ENCODE data around the gene ZFP37. TPM values are rescaled to one million over a fixed set of nuclear protein-coding genes. Genes with fewer than 3 reads are reported as not detected.

The ZFP37 gene
- total RNA-seq, 1 donor from 2014 or later = 1.1 TPM

- H3K4me1 ChIP-seq = no peaks in the 10 kb centered on the region
- peaks cover 8% of the 10 kb centered on the region for H3K27me3 ChIP-seq (ENCODE audit: low read depth)
- H3K27ac ChIP-seq = no peak within 1 kb of the TSS
- DNase-seq = peak; percentile 65
- no peak for TF ChIP-seq CTCF (IDR thresholded peaks at IDR 0.05)
- peak within 1 kb of the TSS; percentile 42 for H3K4me3 ChIP-seq
- peaks cover 28% of the 10 kb centered on the region for H3K9me3 ChIP-seq
- intact Hi-C loops (cut with DNase I) = no loop called here
- ATAC-seq = peak in 1 of 2 donors; percentile 61
- no peaks in the 10 kb centered on the region for H3K36me3 ChIP-seq
These were observed 44.6 kb downstream of the ZFP37 start, which contains the start of gene ZNF883 for GRCh38 chr9:113011911-113012381. ZNF883 (minus strand) TSS chr9:113012192.

- Histone ChIP-seq H3K4me3 (no peak overlapping the region), H3K4me1 (no peaks in the 10 kb centered on the region), H3K9me3 (peaks cover 52% of the 10 kb centered on the region), H3K27ac (no peak overlapping the region), H3K36me3 (no peaks in the 10 kb centered on the region), H3K27me3 (ENCODE audit: low read depth) (no peaks in the 10 kb centered on the region)
- ATAC-seq (no peak), DNase-seq (no peak)
- intact Hi-C loops (cut with DNase I) = no loop called here
- TF ChIP-seq CTCF (IDR thresholded peaks at IDR 0.05) = no peak
These were observed 50.7 kb downstream of the ZFP37 start for GRCh38 chr9:113005777-113006176.

GRCh38 chr9:112997236-112997941 lies 59.1 kb downstream of the ZFP37 start:
- intact Hi-C loops (cut with DNase I) = no loop called here
- ATAC-seq (no peak), DNase-seq (no peak)
- TF ChIP-seq CTCF (IDR thresholded peaks at IDR 0.05) = no peak
- Histone ChIP-seq H3K9me3 (peaks cover 90% of the 10 kb centered on the region), H3K4me1 (no peaks in the 10 kb centered on the region), H3K36me3 (no peaks in the 10 kb centered on the region), H3K4me3 (no peak overlapping the region), H3K27me3 (ENCODE audit: low read depth) (no peaks in the 10 kb centered on the region), H3K27ac (no peak overlapping the region)

Other genes with a start within 250 kb of the ZFP37 start
- 13.7 TPM for gene SLC46A2, start 165.8 kb downstream of the ZFP37 start, total RNA-seq
- 0.89 TPM for gene ZNF883, start 44.5 kb downstream of the ZFP37 start, total RNA-seq
- gene SLC31A2, start 94.3 kb upstream of the ZFP37 start, total RNA-seq = 74.8 TPM
- gene FKBP15, start 164.6 kb upstream of the ZFP37 start, total RNA-seq = 84.6 TPM
- gene SLC31A1, start 164.8 kb upstream of the ZFP37 start, total RNA-seq = 48.4 TPM
- gene CDC26, start 218.8 kb upstream of the ZFP37 start, total RNA-seq = 29.1 TPM
- 12.6 TPM for gene PRPF4, start 218.9 kb upstream of the ZFP37 start, total RNA-seq
- gene RNF183, start 246.7 kb upstream of the ZFP37 start, total RNA-seq = not detected